Right lobe of liver (tissue), 6 donors: ENCODE measurements around the gene SPTB. TPM values are rescaled to one million over a fixed set of nuclear protein-coding genes. Genes with fewer than 3 reads are reported as not detected.
A peak's percentile ranks its signal among the peaks of the same experiment; 100 is the strongest.

ENCODE experiments used
- ATAC-seq, 4 donors: fragments of 200-7000 bp; cut with Tn5 transposase; one replicate each; pipeline ENCODE4 v1.9.1; 2020; ENCODE audit warnings: mild to moderate bottlenecking in 4 of 4, moderate library complexity in 4 of 4
- DNase-seq, 3 donors: peaks; one replicate each; pipeline ENCODE4 v3.0.0-alpha.2; 2020
- H3K27ac ChIP-seq, 3 donors: fragments of 200-600 bp; one replicate each; pipeline ENCODE4 v1.8.0; 2022
- H3K27me3 ChIP-seq, 2 donors: fragments of 200-600 bp; one replicate each; pipeline ENCODE4 v1.8.0; 2022
- H3K36me3 ChIP-seq, 4 donors: fragments of 200-600 bp; sonication (generic) in 1 of 4; one replicate each; pipeline versions ENCODE4 v1.5.1 to v1.8.0; 2017 to 2022; ENCODE audit warnings: control low read depth in 1 of 4
- H3K4me1 ChIP-seq, 4 donors: fragments of 200-600 bp; sonication (generic) in 1 of 4; one replicate each; pipeline versions ENCODE4 v1.5.1 to v1.8.0; 2017 to 2022; ENCODE audit warnings: control low read depth in 1 of 4
- H3K4me3 ChIP-seq, 3 donors: fragments of 200-600 bp; one replicate each; pipeline ENCODE4 v1.8.0; 2022
- H3K9me3 ChIP-seq, 4 donors: fragments of 200-600 bp; sonication (generic) in 1 of 4; one replicate each; pipeline versions ENCODE4 v1.5.1 to v1.8.0; 2017 to 2022; ENCODE audit warnings: control low read depth in 1 of 4
- CTCF ChIP-seq, 4 donors: fragments of 200-600 bp in 3 of 4; fragments of 450-650 bp in 1 of 4; IDR thresholded peaks; one replicate each; pipeline versions ENCODE4 v1.5.1 to v1.8.0; 2016 to 2022; ENCODE audit warnings: antibody characterized with exemption in 4 of 4, mild to moderate bottlenecking in 2 of 4
- POLR2A ChIP-seq: fragments of 450-650 bp; IDR thresholded peaks from one replicate; pipeline ENCODE4 v1.6.1; 2017; ENCODE audit warnings: antibody characterized with exemption, mild to moderate bottlenecking
- WGBS: methylation state at CpG from one replicate; pipeline ENCODE4 v1.1.6; 2018; ENCODE audit warnings: low coverage, low lambda C conversion rate; ENCODE audit not compliant: insufficient coverage; ENCODE audit errors: missing lambda C conversion rate; 5-methylcytosine and 5-hydroxymethylcytosine counted together
- intact Hi-C, 2 donors: fragments of 100-400 bp; cut with DNase I; formaldehyde crosslinking; loops; one replicate each; pipeline versions ENCODE4 v1.11.2 to v1.14.1; 2022
- total RNA-seq, 6 experiments: library from RNA; depleted of rRNA in 2 of 6; stranded (reverse); fragments of >200 nt in 2 of 6; fragmentation: NEBNext Ultra II Directional in 3 of 6; extraction: Animal tissue kit (Norgen Biotek cat#: 25700) in 3 of 6; gene quantifications; one replicate each; pipeline versions ENCODE4 v1.1.0 to v1.2.4, GENCODE V29; 2016 to 2023
- donor health status: DM: no; HTN: yes; CAD: no.
- donor health status: DM: no; HTN: no; CAD: no.
- donor health status: DM: no; HTN: no; CAD: no.
- donor health status: DM: no; HTN: yes; CAD: no.
- donor health status: DM: no; HTN: yes; CAD: no.

The SPTB gene
- total RNA-seq, 6 experiments from 2014 or later, result 0.12 to 2.4 (median 0.72) TPM

GRCh38 chr14:64926398-64926995, 46.8 kb upstream of the SPTB start:
- H3K9me3 ChIP-seq, result peaks cover 0 to 2% (median 0%) of the 10 kb centered on the region in 4 donors
- TF ChIP-seq CTCF (IDR thresholded peaks at IDR 0.05) (no peak), POLR2A (no peak)

GRCh38 chr14:64923015-64923414, 43.3 kb upstream of the SPTB start:
- H3K4me1 ChIP-seq, result peaks cover 0 to 20% (median 3%) of the 10 kb centered on the region in 4 donors
- peaks cover 0 to 2% (median 0%) of the 10 kb centered on the region in 4 donors for H3K9me3 ChIP-seq
- no peak for TF ChIP-seq CTCF (IDR thresholded peaks at IDR 0.05)
- no peak for TF ChIP-seq POLR2A
- no peak overlapping the region for H3K4me3 ChIP-seq
- no peaks in the 10 kb centered on the region for H3K27me3 ChIP-seq
- DNase-seq (no peak), ATAC-seq (no peak)
- peaks cover 0 to 35% (median 7%) of the 10 kb centered on the region in 4 donors for H3K36me3 ChIP-seq
- no peak overlapping the region for H3K27ac ChIP-seq
- 87% methylated on average over 3 of the region's 3 CpGs for WGBS
- intact Hi-C loops, result no loop called here

More at GRCh38 chr14:64926398-64926995, 46.8 kb upstream of the SPTB start:
- WGBS, result 84% methylated on average over 4 of the region's 4 CpGs
- no peaks in the 10 kb centered on the region for H3K27me3 ChIP-seq
- no peak for DNase-seq
- intact Hi-C loops, result no loop called here
- no peak overlapping the region for H3K27ac ChIP-seq
- H3K4me1 ChIP-seq, result peaks cover 0 to 32% (median 0%) of the 10 kb centered on the region in 4 donors
- H3K4me3 ChIP-seq, result no peak overlapping the region
- H3K36me3 ChIP-seq, result peaks cover 0 to 45% (median 8%) of the 10 kb centered on the region in 4 donors
- ATAC-seq, result no peak

- Histone ChIP-seq H3K27ac (no peak overlapping the region), H3K27me3 (no peaks in the 10 kb centered on the region), H3K4me1 (peaks cover 0 to 27% (median 7%) of the 10 kb centered on the region in 4 donors), H3K4me3 (no peak overlapping the region), H3K36me3 (peaks cover 0 to 16% (median 7%) of the 10 kb centered on the region in 4 donors), H3K9me3 (no peaks in the 10 kb centered on the region)
- ATAC-seq, result no peak
- 37% methylated on average over 2 of the region's 2 CpGs for WGBS
- no peak for DNase-seq
- TF ChIP-seq CTCF (IDR thresholded peaks at IDR 0.05), result no peak
- TF ChIP-seq POLR2A, result no peak
- intact Hi-C loops, result no loop called here
Measured at GRCh38 chr14:64920465-64920864, 40.8 kb upstream of the SPTB start.

GRCh38 chr14:64919618-64920017, 39.9 kb upstream of the SPTB start:
- peak in 2 of 4 donors; percentile 20 to 24 for ATAC-seq

More at GRCh38 chr14:64919618-64920017, 39.9 kb upstream of the SPTB start:
- DNase-seq, result no peak
- peaks cover 0 to 33% (median 10%) of the 10 kb centered on the region in 4 donors for H3K4me1 ChIP-seq
- no peaks in the 10 kb centered on the region for H3K9me3 ChIP-seq
- 52% methylated on average over 5 of the region's 5 CpGs for WGBS
- no peak overlapping the region for H3K4me3 ChIP-seq
- peaks cover 0 to 10% (median 4%) of the 10 kb centered on the region in 4 donors for H3K36me3 ChIP-seq
- no peak for TF ChIP-seq POLR2A
- no peak for TF ChIP-seq CTCF (IDR thresholded peaks at IDR 0.05)
- intact Hi-C loops, result no loop called here
- no peaks in the 10 kb centered on the region for H3K27me3 ChIP-seq
- H3K27ac ChIP-seq, result no peak overlapping the region
